SW 1271 (cell line): Measurements from ENCODE around the gene AGAP4.
A peak's percentile ranks its signal among the peaks of the same experiment; 100 is the strongest.
"Not testable (repeated sequence)": the region's sequence is repeated elsewhere in the genome, so short reads cannot be mapped to it uniquely, and the experiment has no call there.

Source experiments
- DNase-seq, 2 experiments: peaks; one replicate each; lab custom pipeline; 2025; lab: John Stamatoyannopoulos, UW

AGAP4 gene

GRCh38 chr10:45847400-45847799 is at the start of gene AGAP4:
TSS of gene AGAP4 (minus strand) at chr10:45847500. CDS start at chr10:45847347, 153 bp downstream.
- not testable (repeated sequence) for DNase-seq

GRCh38 chr10:45890721-45891120 is 43.4 kb upstream of the AGAP4 start:
- DNase-seq = not testable (repeated sequence)

- DNase-seq = not testable (repeated sequence)
Measured at GRCh38 chr10:45889539-45890230, 42.4 kb upstream of the AGAP4 start.

- DNase-seq = not testable (repeated sequence)
Measured at GRCh38 chr10:45882880-45883279, 35.6 kb upstream of the AGAP4 start.

GRCh38 chr10:45865404-45865803 is 18.1 kb upstream of the AGAP4 start:
- not testable (repeated sequence) for DNase-seq

GRCh38 chr10:45864264-45864663 is 17.0 kb upstream of the AGAP4 start:
- DNase-seq = not testable (repeated sequence)

GRCh38 chr10:45863632-45864031 is 16.3 kb upstream of the AGAP4 start:
- DNase-seq = not testable (repeated sequence)

GRCh38 chr10:45857931-45858330 is 10.6 kb upstream of the AGAP4 start:
- not testable (repeated sequence) for DNase-seq

GRCh38 chr10:45848467-45848866 is 1.2 kb upstream of the AGAP4 start:
- DNase-seq = not testable (repeated sequence)

GRCh38 chr10:45822918-45823317 is 24.4 kb downstream of the AGAP4 start:
- not testable (repeated sequence) for DNase-seq

- not testable (repeated sequence) for DNase-seq
Measured at GRCh38 chr10:45820107-45820830, 27.0 kb downstream of the AGAP4 start.

- DNase-seq = no peak
Measured at GRCh38 chr10:45819552-45819951, 27.7 kb downstream of the AGAP4 start.

- DNase-seq = no peak
Measured at GRCh38 chr10:45817912-45818311, 29.4 kb downstream of the AGAP4 start.

- no peak for DNase-seq
Measured at GRCh38 chr10:45817130-45817859, 30.0 kb downstream of the AGAP4 start.

- not testable (repeated sequence) for DNase-seq
Measured at GRCh38 chr10:45814146-45814545, 33.2 kb downstream of the AGAP4 start.

GRCh38 chr10:45812959-45813358 is 34.3 kb downstream of the AGAP4 start:
- not testable (repeated sequence) for DNase-seq

GRCh38 chr10:45811075-45811474 is 36.2 kb downstream of the AGAP4 start:
- no peak for DNase-seq

- DNase-seq = no peak
Measured at GRCh38 chr10:45809837-45810236, 37.5 kb downstream of the AGAP4 start.

GRCh38 chr10:45804996-45805395 is 42.3 kb downstream of the AGAP4 start:
- not testable (repeated sequence) for DNase-seq

- DNase-seq = peak in 1 of 2 experiments; percentile 7
Measured at GRCh38 chr10:45803060-45804010, 44.0 kb downstream of the AGAP4 start.

GRCh38 chr10:45794761-45795160 is 52.5 kb downstream of the AGAP4 start:
- DNase-seq = not testable (repeated sequence)
